Adrenal gland (tissue), 12 donors: ENCODE data around the gene C19orf73. TPM values are rescaled to one million over a fixed set of nuclear protein-coding genes. Genes with fewer than 3 reads are reported as not detected.
A peak's percentile ranks its signal among the peaks of the same experiment; 100 is the strongest.

Experiments
- DNase-seq, 7 donors: peaks; one replicate each; pipeline ENCODE4 v3.0.0-alpha.2; 2019 to 2020
- H3K27ac ChIP-seq, 5 donors: fragments of 200-600 bp; sonication (generic) in 4 of 5; 1 replicate in 3 of 5; 2 replicates in 2 of 5; pipeline versions ENCODE4 v1.5.1 to v1.8.0; 2016 to 2020; ENCODE audit warnings: mild to moderate bottlenecking in 1 of 5
- H3K27me3 ChIP-seq: fragments of 200-600 bp; 2 replicates; pipeline ENCODE4 v1.8.0; 2021
- H3K36me3 ChIP-seq, 2 donors: fragments of 200-600 bp; replicated peaks in 1 of 2; 1 replicate in 1 of 2; 2 replicates in 1 of 2; pipeline versions ENCODE4 v1.5.1 to v1.8.0; 2018 to 2022
- H3K4me1 ChIP-seq, 2 donors: fragments of 200-600 bp; replicated peaks in 1 of 2; 1 replicate in 1 of 2; 2 replicates in 1 of 2; pipeline versions ENCODE4 v1.5.1 to v1.8.0; 2018 to 2021
- H3K4me3 ChIP-seq, 4 donors: fragments of 200-600 bp; sonication (generic) in 3 of 4; one replicate each; pipeline ENCODE4 v1.5.1; 2016 to 2018
- H3K9me3 ChIP-seq, 3 donors: fragments of 200-600 bp; sonication (generic) in 1 of 3; replicated peaks in 1 of 3; 1 replicate in 2 of 3; 2 replicates in 1 of 3; pipeline versions ENCODE4 v1.5.1 to v1.8.0; 2016 to 2021
- POLR2A ChIP-seq, 2 donors: fragments of 450-650 bp; IDR thresholded peaks; one replicate each; pipeline ENCODE4 v1.6.1; 2017; ENCODE audit warnings: antibody characterized with exemption in 2 of 2, mild to moderate bottlenecking in 2 of 2, moderate library complexity in 1 of 2
- WGBS, 4 donors: extraction: QIAGEN DNeasy Blood & Tissue Kit in 2 of 4; methylation state at CpG; one replicate each; pipeline versions ENCODE4 v1.1.5 to v1.1.7; 2013 to 2017; 5-methylcytosine and 5-hydroxymethylcytosine counted together
- intact Hi-C, 2 donors: fragments of 100-400 bp; cut with DNase I; formaldehyde crosslinking; loops; one replicate each; pipeline versions ENCODE4 v1.14.1 to v1.15.0; 2022 to 2023
- polyA plus RNA-seq, 3 donors: library from polyadenylated mRNA; stranded (reverse); fragments of 200-250 nt in 2 of 3; fragments of 350-450 nt in 1 of 3; fragmentation: Illumina TruSeq in 1 of 3; extraction: RNeasy Lipid Tissue Mini Kit (QIAGEN cat#74804) in 1 of 3; gene quantifications; one replicate each; pipeline ENCODE4 v1.2.3, GENCODE V29; 2013 to 2014
- total RNA-seq, 9 donors: library from RNA; depleted of rRNA in 4 of 9; stranded (reverse); fragments of >200 nt in 4 of 9; fragments of 120-200 nt in 1 of 9; fragmentation: NEBNext Ultra II Directional in 1 of 9; extraction: Animal tissue kit (Norgen Biotek cat#: 25700) in 1 of 9; gene quantifications; one replicate each; pipeline versions ENCODE4 v1.1.0 to v1.2.4, GENCODE V29; 2013 to 2023
- TF ChIP-seq, protein P1 (sequence below), 6 experiments: fragments of 450-650 bp in 4 of 6; fragments of 200-600 bp in 2 of 6; sonication (generic) in 1 of 6; IDR thresholded peaks; 1 replicate in 5 of 6; 2 replicates in 1 of 6; pipeline versions ENCODE4 v1.5.1 to v1.8.0; 2016 to 2021; ENCODE audit warnings: antibody characterized with exemption in 6 of 6, mild to moderate bottlenecking in 2 of 6, moderate library complexity in 1 of 6
- donor health status: healthy with polysubstance abuse.
- donor health status: Bipolar disorder and iron deficiency.
- donor health status: DM: yes; HTN: yes; CAD: no.
- donor health status: DM: no; HTN: no; CAD: no.
- donor health status: DM: no; HTN: no; CAD: no.
- donor health status: DM: yes; HTN: yes; CAD: no.

C19orf73 gene
- total and polyA plus RNA-seq, 12 donors, result 0.94 to 8.2 (median 1.8) TPM

DNA sequence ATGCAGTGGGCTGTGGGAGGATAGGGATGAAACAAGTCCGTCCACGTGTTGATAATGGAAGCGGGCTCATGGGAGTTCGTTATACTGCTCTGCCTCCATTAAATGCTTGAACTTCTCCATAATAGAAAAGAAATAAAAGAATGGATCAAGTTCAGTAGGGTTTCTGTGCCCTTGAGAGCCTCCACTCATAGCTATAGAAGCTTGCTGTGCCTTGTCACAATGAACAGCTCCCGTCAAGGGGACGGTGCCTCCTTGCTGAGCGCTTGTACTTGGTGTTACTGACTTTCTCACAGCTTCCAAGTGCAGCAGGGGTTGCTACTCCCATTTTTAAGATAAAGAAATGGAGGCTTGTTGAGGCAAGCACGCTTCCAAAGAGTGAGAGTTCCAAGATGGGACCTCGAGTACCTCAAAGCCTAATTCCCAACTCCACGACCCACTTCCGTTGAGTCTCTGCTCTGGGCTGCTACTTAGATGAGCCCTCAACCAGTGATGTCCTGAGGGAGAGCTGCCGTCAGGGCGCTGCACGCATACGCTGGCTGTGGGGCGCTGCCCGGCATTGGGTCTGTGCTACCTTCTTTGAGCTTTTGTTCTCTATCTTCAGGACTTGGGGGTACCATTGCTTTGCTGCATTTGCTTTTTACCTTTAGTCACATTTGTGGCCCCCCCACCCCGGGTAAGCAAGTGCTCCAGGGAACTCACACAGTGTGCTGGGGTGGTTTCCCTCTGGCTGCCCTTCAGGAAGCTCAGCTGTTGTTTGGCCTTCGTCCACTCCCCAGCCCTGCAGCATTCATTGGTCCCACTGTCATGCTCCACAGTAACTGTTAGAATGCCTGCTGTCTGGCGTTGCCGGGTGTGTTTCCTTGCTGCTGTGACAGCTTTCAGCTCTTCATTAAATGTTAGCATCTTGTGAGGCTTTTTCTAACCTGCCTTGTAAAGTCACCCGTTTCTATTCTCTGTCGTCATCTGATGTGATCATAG, 24.1 kb downstream of the C19orf73 start:
- Histone ChIP-seq H3K27me3 (no peaks in the 10 kb centered on the region), H3K4me1 (peaks cover 0 to 9% of the 10 kb centered on the region in 2 donors), H3K4me3 (no peak overlapping the region), H3K27ac (no peak overlapping the region), H3K36me3 (peaks cover 0 to 98% of the 10 kb centered on the region in 2 donors), H3K9me3 (no peaks in the 10 kb centered on the region)
- TF ChIP-seq, protein P1, sequence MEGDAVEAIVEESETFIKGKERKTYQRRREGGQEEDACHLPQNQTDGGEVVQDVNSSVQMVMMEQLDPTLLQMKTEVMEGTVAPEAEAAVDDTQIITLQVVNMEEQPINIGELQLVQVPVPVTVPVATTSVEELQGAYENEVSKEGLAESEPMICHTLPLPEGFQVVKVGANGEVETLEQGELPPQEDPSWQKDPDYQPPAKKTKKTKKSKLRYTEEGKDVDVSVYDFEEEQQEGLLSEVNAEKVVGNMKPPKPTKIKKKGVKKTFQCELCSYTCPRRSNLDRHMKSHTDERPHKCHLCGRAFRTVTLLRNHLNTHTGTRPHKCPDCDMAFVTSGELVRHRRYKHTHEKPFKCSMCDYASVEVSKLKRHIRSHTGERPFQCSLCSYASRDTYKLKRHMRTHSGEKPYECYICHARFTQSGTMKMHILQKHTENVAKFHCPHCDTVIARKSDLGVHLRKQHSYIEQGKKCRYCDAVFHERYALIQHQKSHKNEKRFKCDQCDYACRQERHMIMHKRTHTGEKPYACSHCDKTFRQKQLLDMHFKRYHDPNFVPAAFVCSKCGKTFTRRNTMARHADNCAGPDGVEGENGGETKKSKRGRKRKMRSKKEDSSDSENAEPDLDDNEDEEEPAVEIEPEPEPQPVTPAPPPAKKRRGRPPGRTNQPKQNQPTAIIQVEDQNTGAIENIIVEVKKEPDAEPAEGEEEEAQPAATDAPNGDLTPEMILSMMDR (IDR thresholded peaks at IDR 0.05), result no peak
- TF ChIP-seq POLR2A (IDR thresholded peaks at IDR 0.05), result no peak
- 60 to 76% (median 71%) methylated on average over 14 to 23 of the region's 23 CpGs for WGBS, 4 donors
- intact Hi-C loops, result loop anchor here (5.0 kb wide), 1 partner anchor 113 kb away; no protein-coding TSS in a partner anchor
- peak in 3 of 7 donors; percentile 38 to 52 (median 52) for DNase-seq

DNA sequence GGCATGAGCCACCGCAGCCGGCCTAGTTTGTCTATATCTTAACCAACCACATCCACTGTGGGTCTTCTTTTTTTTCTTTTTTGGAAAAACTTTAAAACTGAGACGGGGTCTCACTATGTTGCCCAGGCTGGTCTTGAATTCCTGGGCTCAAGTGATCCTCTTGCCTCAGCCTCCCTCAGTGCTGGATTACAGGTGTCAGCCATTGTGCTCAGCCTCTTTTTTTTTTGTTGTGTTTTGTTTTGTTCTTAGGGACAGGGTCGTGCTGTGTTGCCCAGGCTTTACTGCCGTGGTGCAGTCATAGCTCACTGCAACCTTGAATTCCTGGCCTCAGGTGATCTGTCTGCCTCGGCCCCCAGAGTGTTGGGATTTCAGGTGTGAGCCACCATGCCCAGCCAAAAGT, 26.3 kb downstream of the C19orf73 start:
- Histone ChIP-seq H3K27ac (no peak overlapping the region), H3K36me3 (peaks cover 0 to 92% of the 10 kb centered on the region in 2 donors), H3K4me1 (peaks cover 0 to 18% of the 10 kb centered on the region in 2 donors), H3K4me3 (no peak overlapping the region), H3K27me3 (no peaks in the 10 kb centered on the region), H3K9me3 (no peaks in the 10 kb centered on the region)
- 81 to 90% (median 82%) methylated on average over 6 of the region's 6 CpGs for WGBS, 4 donors
- no peak for DNase-seq
- intact Hi-C loops, result no loop called here
- no peak for TF ChIP-seq POLR2A (IDR thresholded peaks at IDR 0.05)
- TF ChIP-seq, protein P1 (IDR thresholded peaks at IDR 0.05), result no peak

DNA sequence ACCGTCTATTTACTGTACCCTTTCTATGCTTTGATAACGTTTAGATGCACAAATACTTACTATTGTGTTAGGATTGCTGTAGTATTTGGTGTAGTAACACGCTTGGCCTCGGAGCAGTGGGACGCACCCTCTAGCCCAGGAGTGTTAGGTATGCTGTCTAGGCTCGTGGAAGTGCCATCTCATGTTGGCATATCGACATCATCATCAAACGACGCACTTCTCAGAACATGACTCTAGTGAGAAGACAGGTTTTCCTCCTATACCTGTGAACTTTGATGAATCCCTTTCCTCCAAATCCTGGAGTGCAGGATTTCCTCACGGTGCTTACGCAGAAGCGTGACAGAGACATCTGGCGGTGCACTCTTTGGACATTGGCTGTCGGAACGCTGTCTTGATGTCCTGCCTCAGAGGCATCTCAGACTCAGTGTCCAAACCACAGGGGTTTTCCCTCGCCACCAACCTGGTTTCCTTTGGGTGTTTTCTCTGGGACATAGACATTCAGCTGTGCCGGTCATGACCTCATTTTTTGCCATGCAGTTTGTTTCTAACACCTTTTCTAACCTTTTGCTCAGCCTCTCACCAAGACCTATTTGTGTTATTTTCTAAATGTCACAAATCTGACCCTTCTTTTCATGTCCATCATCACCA, 27.4 kb downstream of the C19orf73 start:
- H3K27me3 ChIP-seq, result no peaks in the 10 kb centered on the region
- no peaks in the 10 kb centered on the region for H3K9me3 ChIP-seq
- no peak overlapping the region for H3K27ac ChIP-seq
- peaks cover 0 to 85% of the 10 kb centered on the region in 2 donors for H3K36me3 ChIP-seq
- DNase-seq, result no peak
- H3K4me3 ChIP-seq, result no peak overlapping the region
- TF ChIP-seq POLR2A (IDR thresholded peaks at IDR 0.05), result no peak
- TF ChIP-seq, protein P1 (IDR thresholded peaks at IDR 0.05), result no peak
- intact Hi-C loops, result no loop called here
- peaks cover 3 to 30% of the 10 kb centered on the region in 2 donors for H3K4me1 ChIP-seq
- 86 to 91% (median 88%) methylated on average over 17 of the region's 17 CpGs for WGBS, 4 donors

DNA sequence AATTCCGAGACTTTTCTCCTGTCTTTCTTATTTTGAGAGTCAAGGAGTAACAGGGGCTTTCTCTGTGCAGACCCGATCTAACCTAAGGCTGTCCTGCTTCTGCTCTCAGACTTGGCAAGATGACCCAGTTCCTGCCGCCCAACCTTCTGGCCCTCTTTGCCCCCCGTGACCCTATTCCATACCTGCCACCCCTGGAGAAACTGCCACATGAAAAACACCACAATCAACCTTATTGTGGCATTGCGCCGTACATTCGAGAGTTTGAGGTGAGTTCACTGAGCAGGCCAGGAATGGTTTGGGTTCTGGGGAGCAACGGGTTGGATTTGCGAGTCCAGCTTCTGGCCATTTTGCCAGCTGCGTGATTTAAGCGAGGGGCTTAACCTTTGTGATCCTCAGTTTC, 32.6 kb downstream of the C19orf73 start:
- 25 to 39% (median 33%) methylated on average over 7 to 11 of the region's 11 CpGs for whole genome bisulfite sequencing, 4 donors
- peaks cover 10 to 32% of the 10 kb centered on the region in 2 donors for H3K4me1 ChIP-seq

More for the DNA sequence above, 32.6 kb downstream of the C19orf73 start:
- TF ChIP-seq, protein P1 (IDR thresholded peaks at IDR 0.05), result no peak
- Histone ChIP-seq H3K4me3 (peak overlapping the region in 3 of 4 donors; percentile 68 to 84 (median 74)), H3K27me3 (no peaks in the 10 kb centered on the region), H3K27ac (peak overlapping the region in 1 of 5 donors; percentile 79), H3K36me3 (peaks cover 0 to 34% of the 10 kb centered on the region in 2 donors), H3K9me3 (no peaks in the 10 kb centered on the region)
- no peak for DNase-seq
- intact Hi-C loops, result no loop called here
